Measurements from ENCODE around the gene LGALS9.

The LGALS9 gene

DNA sequence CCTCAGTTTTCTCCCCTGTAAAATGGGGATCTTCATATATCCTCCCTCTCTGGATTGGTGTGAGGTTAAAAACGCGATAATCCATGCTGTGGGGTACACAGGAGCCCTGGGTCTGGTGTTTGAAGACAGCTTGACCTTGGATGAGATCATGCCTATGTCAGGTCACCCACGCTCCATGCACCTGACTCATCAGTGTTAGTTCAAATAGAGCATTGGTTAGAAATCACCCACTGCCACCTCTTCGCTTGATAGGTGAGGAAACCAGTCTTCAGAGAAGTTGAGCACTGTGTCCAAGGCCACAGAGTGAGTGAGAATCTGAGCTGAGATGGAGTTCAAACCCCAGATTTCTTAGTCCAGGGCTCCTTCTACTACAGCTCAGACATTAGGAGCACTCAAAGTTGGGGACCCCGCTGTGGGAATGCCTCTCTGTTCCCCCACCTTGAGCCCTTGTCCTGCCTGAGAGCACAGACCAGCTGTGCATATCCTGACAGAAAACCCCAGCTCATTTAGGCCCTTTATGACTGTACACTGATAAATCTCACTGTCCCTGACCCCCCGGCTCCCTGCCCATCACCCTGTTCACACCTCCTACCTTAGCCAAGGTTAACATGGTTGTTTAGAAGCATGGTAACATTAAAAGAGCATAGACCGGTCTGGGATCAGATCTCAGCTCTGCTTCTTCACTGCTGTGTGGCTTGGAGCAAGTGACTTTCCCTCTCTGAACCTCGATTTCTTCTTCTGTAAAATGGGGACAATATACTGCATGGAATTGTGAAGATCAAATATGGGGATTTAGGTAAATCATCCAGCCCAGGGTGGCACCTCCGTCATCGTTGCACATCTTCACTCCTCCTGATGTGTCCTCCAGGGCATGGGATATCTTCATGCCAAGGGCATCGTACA lies 22.4 kb upstream of the LGALS9 start:
- TF ChIP-seq, protein P1, sequence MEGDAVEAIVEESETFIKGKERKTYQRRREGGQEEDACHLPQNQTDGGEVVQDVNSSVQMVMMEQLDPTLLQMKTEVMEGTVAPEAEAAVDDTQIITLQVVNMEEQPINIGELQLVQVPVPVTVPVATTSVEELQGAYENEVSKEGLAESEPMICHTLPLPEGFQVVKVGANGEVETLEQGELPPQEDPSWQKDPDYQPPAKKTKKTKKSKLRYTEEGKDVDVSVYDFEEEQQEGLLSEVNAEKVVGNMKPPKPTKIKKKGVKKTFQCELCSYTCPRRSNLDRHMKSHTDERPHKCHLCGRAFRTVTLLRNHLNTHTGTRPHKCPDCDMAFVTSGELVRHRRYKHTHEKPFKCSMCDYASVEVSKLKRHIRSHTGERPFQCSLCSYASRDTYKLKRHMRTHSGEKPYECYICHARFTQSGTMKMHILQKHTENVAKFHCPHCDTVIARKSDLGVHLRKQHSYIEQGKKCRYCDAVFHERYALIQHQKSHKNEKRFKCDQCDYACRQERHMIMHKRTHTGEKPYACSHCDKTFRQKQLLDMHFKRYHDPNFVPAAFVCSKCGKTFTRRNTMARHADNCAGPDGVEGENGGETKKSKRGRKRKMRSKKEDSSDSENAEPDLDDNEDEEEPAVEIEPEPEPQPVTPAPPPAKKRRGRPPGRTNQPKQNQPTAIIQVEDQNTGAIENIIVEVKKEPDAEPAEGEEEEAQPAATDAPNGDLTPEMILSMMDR (IDR thresholded peaks at IDR 0.05; ENCODE audit: control insufficient read depth, insufficient read depth, low read depth, low read length, missing control alignments): no peak
- no peak overlapping the region for H3K4me3 ChIP-seq (ENCODE audit: control insufficient read depth, low read depth, low read length)
- DNase-seq (ENCODE audit: low read depth): no peak

DNA sequence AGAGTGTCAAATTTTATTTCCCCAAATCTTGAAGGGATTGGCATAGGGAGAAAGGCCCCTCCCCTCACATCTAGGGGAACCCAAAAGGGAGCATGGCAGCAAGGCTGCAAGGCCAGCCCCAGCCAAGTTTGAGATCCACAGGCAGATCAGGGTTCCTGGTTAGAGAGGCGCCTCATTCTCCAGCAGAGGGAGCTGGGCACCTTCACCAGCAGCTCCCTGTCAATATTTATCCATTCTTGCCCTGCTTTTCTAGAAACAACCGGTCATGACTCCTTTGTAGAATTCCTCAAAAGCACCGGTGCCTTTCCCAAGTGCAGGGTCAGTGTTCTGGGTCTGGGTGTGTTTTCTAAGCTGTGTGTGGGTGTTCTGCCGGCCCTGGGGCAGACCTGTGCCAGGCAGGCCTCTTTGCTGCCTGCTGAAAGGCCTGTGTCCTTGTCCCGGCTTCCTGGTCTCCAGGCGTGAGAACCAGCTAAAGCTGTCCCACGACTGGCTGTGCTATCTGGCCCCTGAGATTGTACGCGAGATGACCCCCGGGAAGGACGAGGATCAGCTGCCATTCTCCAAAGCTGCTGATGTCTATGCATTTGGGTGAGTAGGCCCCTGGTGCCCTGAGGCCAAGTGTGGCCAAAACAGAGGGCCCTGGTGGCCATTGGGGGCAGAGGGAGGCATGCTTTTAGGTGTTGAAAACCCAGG lies 21.2 kb upstream of the LGALS9 start:
- TF ChIP-seq, protein P1 (IDR thresholded peaks at IDR 0.05; ENCODE audit: control insufficient read depth, insufficient read depth, low read depth, low read length, missing control alignments): peak; percentile 81
- peak; percentile 13 for DNase-seq (ENCODE audit: low read depth)
- H3K4me3 ChIP-seq (ENCODE audit: control insufficient read depth, low read depth, low read length): no peak overlapping the region

DNA sequence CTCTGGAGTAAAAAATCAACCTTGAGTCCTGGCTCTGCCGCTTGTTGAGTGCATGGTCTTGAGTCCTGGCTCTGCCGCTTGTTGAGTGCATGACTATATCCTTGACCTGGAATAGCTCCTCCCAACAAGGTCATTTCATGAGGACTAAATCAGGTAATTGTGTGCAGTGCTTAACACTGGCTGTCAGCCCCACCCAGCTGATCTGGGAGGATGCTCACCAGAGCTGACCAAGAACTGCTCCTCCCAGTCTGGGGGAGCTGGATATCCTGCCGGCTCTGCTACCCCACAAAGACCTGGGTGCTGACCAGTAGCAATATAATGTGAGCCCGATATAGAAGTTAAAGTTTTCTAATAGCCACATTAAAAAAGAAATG lies 20.7 kb upstream of the LGALS9 start:
- DNase-seq (ENCODE audit: low read depth): no peak
- TF ChIP-seq, protein P1 (IDR thresholded peaks at IDR 0.05; ENCODE audit: control insufficient read depth, insufficient read depth, low read depth, low read length, missing control alignments): no peak
- H3K4me3 ChIP-seq (ENCODE audit: control insufficient read depth, low read depth, low read length): no peak overlapping the region

DNA sequence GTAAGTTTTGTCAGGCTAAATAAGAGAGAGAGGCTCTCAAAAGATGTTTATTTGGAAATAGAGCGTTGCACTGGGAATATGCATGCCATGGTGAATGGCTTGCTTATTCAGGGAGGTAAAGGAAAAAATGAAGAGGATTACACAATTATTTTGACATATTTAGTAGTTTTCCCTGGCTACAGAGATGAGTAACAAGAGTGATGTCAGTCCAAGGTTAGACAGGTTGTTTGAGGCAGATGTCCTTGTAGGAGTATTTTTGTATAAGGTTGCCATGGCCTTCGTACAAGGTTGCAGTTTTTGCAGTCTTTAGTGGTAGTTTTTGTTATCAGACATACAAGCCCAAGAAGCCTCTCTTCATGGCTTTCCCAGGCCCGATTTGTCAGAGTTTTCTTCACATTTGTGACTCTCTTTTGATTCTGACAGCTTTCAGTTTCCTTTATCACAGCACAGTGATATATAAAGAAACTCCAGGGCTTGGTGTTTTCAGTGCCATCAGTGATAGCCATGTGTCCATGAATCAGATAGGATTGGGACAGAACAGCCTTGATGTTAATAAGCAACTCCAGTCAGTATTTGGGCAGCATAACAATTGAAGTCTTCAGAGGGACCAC lies 18.7 kb upstream of the LGALS9 start:
- TF ChIP-seq, protein P1 (IDR thresholded peaks at IDR 0.05; ENCODE audit: control insufficient read depth, insufficient read depth, low read depth, low read length, missing control alignments): no peak
- no peak for DNase-seq (ENCODE audit: low read depth)
- no peak overlapping the region for H3K4me3 ChIP-seq (ENCODE audit: control insufficient read depth, low read depth, low read length)

DNA sequence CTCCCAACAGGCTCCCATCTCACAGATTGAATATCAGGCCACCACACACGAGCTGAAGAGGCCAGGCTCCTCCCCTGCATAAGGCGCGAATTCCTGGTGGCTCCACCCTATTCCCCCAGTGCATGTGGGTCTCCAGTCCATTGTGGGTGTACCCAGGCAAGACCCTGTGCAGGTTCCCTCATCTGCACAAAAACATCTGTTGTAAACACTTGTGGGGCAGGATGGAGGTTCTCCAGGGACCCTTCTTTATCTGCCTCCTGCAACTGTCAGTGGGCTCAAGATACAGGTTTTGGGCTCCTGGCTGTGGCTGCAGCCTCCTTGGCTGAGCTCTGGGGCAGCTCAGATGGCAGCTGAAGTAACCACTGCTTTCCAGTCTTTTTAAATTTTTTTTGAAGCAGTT lies 17.6 kb upstream of the LGALS9 start:
- no peak overlapping the region for H3K4me3 ChIP-seq (ENCODE audit: control insufficient read depth, low read depth, low read length)
- TF ChIP-seq, protein P1 (IDR thresholded peaks at IDR 0.05; ENCODE audit: control insufficient read depth, insufficient read depth, low read depth, low read length, missing control alignments): no peak
- DNase-seq (ENCODE audit: low read depth): no peak

DNA sequence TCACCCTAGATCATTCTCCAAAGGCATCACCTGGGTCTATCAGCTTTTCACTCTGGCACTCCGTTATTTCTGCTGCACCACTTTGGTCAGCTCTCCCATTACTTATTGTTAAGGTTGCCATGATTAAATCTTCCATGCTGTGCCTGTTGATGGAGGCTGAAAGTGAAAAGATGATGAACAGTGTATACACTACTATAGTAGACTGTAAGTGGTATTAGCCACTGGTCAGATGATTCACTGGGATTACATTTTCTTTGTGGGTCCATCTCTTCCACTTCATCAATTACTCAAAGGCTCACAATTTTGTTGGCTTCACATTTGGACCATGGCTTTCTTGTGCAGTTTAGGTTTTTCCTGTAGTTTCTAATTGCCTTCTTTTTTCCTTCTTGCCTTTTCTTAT lies 15.9 kb upstream of the LGALS9 start:
- no peak for DNase-seq (ENCODE audit: low read depth)
- TF ChIP-seq, protein P1 (IDR thresholded peaks at IDR 0.05; ENCODE audit: control insufficient read depth, insufficient read depth, low read depth, low read length, missing control alignments): no peak
- H3K4me3 ChIP-seq (ENCODE audit: control insufficient read depth, low read depth, low read length): no peak overlapping the region

All from AG09309 (cell line).